HG03025 (cell line): ENCODE data around the gene GLIS1.

Source experiments
- ATAC-seq: cut with Tn5 transposase; IDR thresholded peaks from one replicate; pipeline ENCODE4 v1.9.1; 2021; ENCODE audit warnings: mild to moderate bottlenecking, moderate library complexity; ENCODE audit not compliant: unreplicated experiment, low FRiP score

Gene GLIS1

GRCh38 chr1:53480678-53481077, 258.3 kb downstream of the GLIS1 start:
- no peak for ATAC-seq

GRCh38 chr1:53478502-53478818, 260.5 kb downstream of the GLIS1 start:
- ATAC-seq: no peak

- no peak for ATAC-seq
These were observed 261.1 kb downstream of the GLIS1 start for GRCh38 chr1:53477651-53478501.

GRCh38 chr1:53476579-53476978, 262.4 kb downstream of the GLIS1 start:
- no peak for ATAC-seq

GRCh38 chr1:53475664-53476063, 263.3 kb downstream of the GLIS1 start:
- no peak for ATAC-seq

- ATAC-seq: no peak
These were observed 265.5 kb downstream of the GLIS1 start for GRCh38 chr1:53473463-53473862.

- no peak for ATAC-seq
These were observed 268.0 kb downstream of the GLIS1 start for GRCh38 chr1:53471000-53471399.

- no peak for ATAC-seq
These were observed 268.4 kb downstream of the GLIS1 start for GRCh38 chr1:53470584-53470983.

GRCh38 chr1:53470155-53470554, 268.8 kb downstream of the GLIS1 start:
- no peak for ATAC-seq

GRCh38 chr1:53469373-53469772, 269.6 kb downstream of the GLIS1 start:
- ATAC-seq: no peak

- no peak for ATAC-seq
These were observed 270.6 kb downstream of the GLIS1 start for GRCh38 chr1:53468374-53468773.

GRCh38 chr1:53467391-53467790, 271.6 kb downstream of the GLIS1 start:
- no peak for ATAC-seq

GRCh38 chr1:53465023-53465957, 273.7 kb downstream of the GLIS1 start:
- no peak for ATAC-seq

- no peak for ATAC-seq
These were observed 274.7 kb downstream of the GLIS1 start for GRCh38 chr1:53463961-53464899.

- ATAC-seq: no peak
These were observed 276.0 kb downstream of the GLIS1 start for GRCh38 chr1:53462769-53463501.

GRCh38 chr1:53462193-53462592, 276.8 kb downstream of the GLIS1 start:
- ATAC-seq: no peak

GRCh38 chr1:53461323-53462044, 277.5 kb downstream of the GLIS1 start:
- ATAC-seq: no peak

GRCh38 chr1:53460666-53461322, 278.2 kb downstream of the GLIS1 start:
- ATAC-seq: no peak

GRCh38 chr1:53460211-53460634, 278.7 kb downstream of the GLIS1 start:
- ATAC-seq: no peak
